Vagina (tissue), 2 donors: ENCODE results near the gene ARHGAP19.

ENCODE experiments used
- POLR2A ChIP-seq, 2 donors: fragments of 450-650 bp; IDR thresholded peaks; one replicate each; pipeline ENCODE4 v1.6.1; 2017; ENCODE audit warnings: antibody characterized with exemption in 2 of 2, mild to moderate bottlenecking in 2 of 2, moderate library complexity in 2 of 2
- POLR2AphosphoS5 ChIP-seq, 2 donors: sonication (generic); formaldehyde crosslinking; IDR thresholded peaks; one replicate each; pipeline ENCODE4 v1.9.0; 2017; ENCODE audit warnings: antibody characterized with exemption in 2 of 2, mild to moderate bottlenecking in 2 of 2, low read depth in 1 of 2; ENCODE audit not compliant: insufficient read depth in 1 of 2
- TF ChIP-seq, protein P1 (sequence below), 3 experiments: fragments of 450-650 bp in 2 of 3; fragments of 200-600 bp in 1 of 3; sonication (generic) in 1 of 3; IDR thresholded peaks; one replicate each; pipeline ENCODE4 v1.5.1; 2017 to 2019; ENCODE audit warnings: antibody characterized with exemption in 3 of 3, mild to moderate bottlenecking in 2 of 3, moderate library complexity in 2 of 3

DNA sequence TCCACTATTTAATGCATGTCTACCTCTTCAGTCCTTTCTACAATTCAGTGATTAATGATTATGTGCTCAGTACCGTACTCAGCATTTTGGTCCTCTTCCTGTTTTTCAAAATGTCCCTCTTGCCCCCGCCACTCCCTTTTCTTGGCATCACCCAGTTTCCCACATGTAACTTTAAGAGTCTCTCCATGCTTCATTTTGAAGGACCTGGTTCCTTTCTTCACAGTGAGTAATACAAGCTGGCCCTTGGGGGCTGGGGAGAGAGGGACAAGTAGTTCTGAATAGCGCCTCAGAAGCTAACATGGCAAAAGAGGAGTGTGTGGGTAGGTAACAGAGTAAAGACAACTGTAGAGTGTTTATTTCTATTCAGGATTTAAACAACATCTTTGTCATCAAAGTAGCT, 72.1 kb downstream of the ARHGAP19 start:
- no peak for TF ChIP-seq POLR2AphosphoS5 (IDR thresholded peaks at IDR 0.05; ENCODE audit: insufficient read depth in 1 of 2, low read depth in 1 of 2)
- TF ChIP-seq, protein P1, sequence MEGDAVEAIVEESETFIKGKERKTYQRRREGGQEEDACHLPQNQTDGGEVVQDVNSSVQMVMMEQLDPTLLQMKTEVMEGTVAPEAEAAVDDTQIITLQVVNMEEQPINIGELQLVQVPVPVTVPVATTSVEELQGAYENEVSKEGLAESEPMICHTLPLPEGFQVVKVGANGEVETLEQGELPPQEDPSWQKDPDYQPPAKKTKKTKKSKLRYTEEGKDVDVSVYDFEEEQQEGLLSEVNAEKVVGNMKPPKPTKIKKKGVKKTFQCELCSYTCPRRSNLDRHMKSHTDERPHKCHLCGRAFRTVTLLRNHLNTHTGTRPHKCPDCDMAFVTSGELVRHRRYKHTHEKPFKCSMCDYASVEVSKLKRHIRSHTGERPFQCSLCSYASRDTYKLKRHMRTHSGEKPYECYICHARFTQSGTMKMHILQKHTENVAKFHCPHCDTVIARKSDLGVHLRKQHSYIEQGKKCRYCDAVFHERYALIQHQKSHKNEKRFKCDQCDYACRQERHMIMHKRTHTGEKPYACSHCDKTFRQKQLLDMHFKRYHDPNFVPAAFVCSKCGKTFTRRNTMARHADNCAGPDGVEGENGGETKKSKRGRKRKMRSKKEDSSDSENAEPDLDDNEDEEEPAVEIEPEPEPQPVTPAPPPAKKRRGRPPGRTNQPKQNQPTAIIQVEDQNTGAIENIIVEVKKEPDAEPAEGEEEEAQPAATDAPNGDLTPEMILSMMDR (IDR thresholded peaks at IDR 0.05), result no peak
- no peak for TF ChIP-seq POLR2A (IDR thresholded peaks at IDR 0.05)
